ENCODE data around the gene CCDC86.

GRCh38 chr11:60863550-60864521 lies 21.9 kb downstream of the CCDC86 start:
- TF ChIP-seq, protein P1, sequence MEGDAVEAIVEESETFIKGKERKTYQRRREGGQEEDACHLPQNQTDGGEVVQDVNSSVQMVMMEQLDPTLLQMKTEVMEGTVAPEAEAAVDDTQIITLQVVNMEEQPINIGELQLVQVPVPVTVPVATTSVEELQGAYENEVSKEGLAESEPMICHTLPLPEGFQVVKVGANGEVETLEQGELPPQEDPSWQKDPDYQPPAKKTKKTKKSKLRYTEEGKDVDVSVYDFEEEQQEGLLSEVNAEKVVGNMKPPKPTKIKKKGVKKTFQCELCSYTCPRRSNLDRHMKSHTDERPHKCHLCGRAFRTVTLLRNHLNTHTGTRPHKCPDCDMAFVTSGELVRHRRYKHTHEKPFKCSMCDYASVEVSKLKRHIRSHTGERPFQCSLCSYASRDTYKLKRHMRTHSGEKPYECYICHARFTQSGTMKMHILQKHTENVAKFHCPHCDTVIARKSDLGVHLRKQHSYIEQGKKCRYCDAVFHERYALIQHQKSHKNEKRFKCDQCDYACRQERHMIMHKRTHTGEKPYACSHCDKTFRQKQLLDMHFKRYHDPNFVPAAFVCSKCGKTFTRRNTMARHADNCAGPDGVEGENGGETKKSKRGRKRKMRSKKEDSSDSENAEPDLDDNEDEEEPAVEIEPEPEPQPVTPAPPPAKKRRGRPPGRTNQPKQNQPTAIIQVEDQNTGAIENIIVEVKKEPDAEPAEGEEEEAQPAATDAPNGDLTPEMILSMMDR (IDR thresholded peaks at IDR 0.05), result no peak
- TF ChIP-seq POLR2A (IDR thresholded peaks at IDR 0.05) (no peak), EP300 (IDR thresholded peaks at IDR 0.05) (no peak)
